Activated CD4-positive, alpha-beta memory T cell treated with anti-CD3 and anti-CD28 coated beads, Interleukin-2, amount 10 ng/mL, durations not matched to agents 7 days and 5 days (primary cell): ENCODE data around the gene SUPT3H. TPM values are rescaled to one million over a fixed set of nuclear protein-coding genes. Genes with fewer than 3 reads are reported as not detected.

Source experiments
- CTCF ChIA-PET: fragments of 350-600 bp; sonication (Branson Sonifier 250); formaldehyde crosslinking; loops from one replicate; lab custom pipeline; 2021; ENCODE audit warnings: antibody characterized with exemption, inconsistent platforms; lab: Charles Lee
- POLR2A ChIA-PET: fragments of 350-600 bp; sonication (Branson Sonifier 250); formaldehyde crosslinking; loops from one replicate; lab custom pipeline; 2021; ENCODE audit warnings: antibody characterized with exemption; lab: Charles Lee
- DNase-seq: peaks from one replicate; pipeline ENCODE4 v3.0.0-alpha.2; 2020
- H3K27ac Mint-ChIP-seq: one replicate; pipeline ENCODE4 v1.8.0; 2021; ENCODE audit warnings: mild to moderate bottlenecking, mixed read lengths
- H3K27me3 Mint-ChIP-seq: one replicate; pipeline ENCODE4 v1.8.0; 2021; ENCODE audit warnings: mixed read lengths
- H3K36me3 Mint-ChIP-seq: one replicate; pipeline ENCODE4 v1.8.0; 2021; ENCODE audit warnings: low read depth, mixed read lengths
- H3K4me1 Mint-ChIP-seq: one replicate; pipeline ENCODE4 v1.8.0; 2021; ENCODE audit warnings: mixed read lengths
- H3K4me3 Mint-ChIP-seq: one replicate; pipeline ENCODE4 v1.8.0; 2021; ENCODE audit warnings: mild to moderate bottlenecking, mixed read lengths
- H3K9me3 Mint-ChIP-seq: one replicate; pipeline ENCODE4 v1.8.0; 2021; ENCODE audit warnings: mixed read lengths
- total RNA-seq, 2 experiments: library from RNA; stranded (reverse); gene quantifications; one replicate each; pipeline ENCODE4 v1.2.3, GENCODE V29; 2021

Gene SUPT3H
- total RNA-seq, 2 experiments from 2014 or later: 7.4 to 9.7 TPM

- Mint-ChIP-seq H3K27ac (no peak overlapping the region), H3K4me1 (no peaks in the 10 kb centered on the region), H3K27me3 (no peaks in the 10 kb centered on the region), H3K9me3 (peaks cover 24% of the 10 kb centered on the region), H3K4me3 (no peak overlapping the region), H3K36me3 (peaks cover 21% of the 10 kb centered on the region)
- CTCF ChIA-PET: no interaction called here
- DNase-seq: no peak
- POLR2A ChIA-PET: no interaction called here
These were observed 241.2 kb downstream of the SUPT3H start for GRCh38 chr6:45136495-45136894.

GRCh38 chr6:45132658-45133294, 245.0 kb downstream of the SUPT3H start:
- Mint-ChIP-seq H3K36me3 (peaks cover 13% of the 10 kb centered on the region), H3K27me3 (no peaks in the 10 kb centered on the region), H3K4me1 (no peaks in the 10 kb centered on the region), H3K4me3 (no peak overlapping the region), H3K9me3 (peaks cover 18% of the 10 kb centered on the region), H3K27ac (no peak overlapping the region)
- POLR2A ChIA-PET: no interaction called here
- CTCF ChIA-PET: no interaction called here
- no peak for DNase-seq

- ChIA-PET POLR2A (no interaction called here), CTCF (no interaction called here)
- DNase-seq: no peak
- Mint-ChIP-seq H3K4me3 (no peak overlapping the region), H3K27ac (no peak overlapping the region), H3K9me3 (peaks cover 16% of the 10 kb centered on the region), H3K4me1 (no peaks in the 10 kb centered on the region), H3K36me3 (peaks cover 13% of the 10 kb centered on the region), H3K27me3 (no peaks in the 10 kb centered on the region)
These were observed 245.7 kb downstream of the SUPT3H start for GRCh38 chr6:45132059-45132458.

- Mint-ChIP-seq H3K4me1 (no peaks in the 10 kb centered on the region), H3K9me3 (no peaks in the 10 kb centered on the region), H3K27me3 (no peaks in the 10 kb centered on the region), H3K4me3 (no peak overlapping the region), H3K36me3 (no peaks in the 10 kb centered on the region), H3K27ac (no peak overlapping the region)
- POLR2A ChIA-PET: no interaction called here
- CTCF ChIA-PET: interaction anchor here (0.6 kb wide), 1 partner anchor 25 kb away, joined by 3 read pairs; no protein-coding TSS in a partner anchor
- no peak for DNase-seq
These were observed 248.7 kb downstream of the SUPT3H start for GRCh38 chr6:45129051-45129450.

- H3K4me3 Mint-ChIP-seq: no peak overlapping the region
- H3K9me3 Mint-ChIP-seq: no peaks in the 10 kb centered on the region
- no peaks in the 10 kb centered on the region for H3K27me3 Mint-ChIP-seq
- no peaks in the 10 kb centered on the region for H3K4me1 Mint-ChIP-seq
- DNase-seq: no peak
- H3K36me3 Mint-ChIP-seq: no peaks in the 10 kb centered on the region
- H3K27ac Mint-ChIP-seq: no peak overlapping the region
- POLR2A ChIA-PET: no interaction called here
- CTCF ChIA-PET: no interaction called here
These were observed 250.5 kb downstream of the SUPT3H start for GRCh38 chr6:45127185-45127584.

- no peaks in the 10 kb centered on the region for H3K4me1 Mint-ChIP-seq
- DNase-seq: no peak
- CTCF ChIA-PET: no interaction called here
- H3K9me3 Mint-ChIP-seq: no peaks in the 10 kb centered on the region
- no peaks in the 10 kb centered on the region for H3K36me3 Mint-ChIP-seq
- no peak overlapping the region for H3K27ac Mint-ChIP-seq
- H3K4me3 Mint-ChIP-seq: no peak overlapping the region
- H3K27me3 Mint-ChIP-seq: no peaks in the 10 kb centered on the region
- POLR2A ChIA-PET: no interaction called here
These were observed 251.7 kb downstream of the SUPT3H start for GRCh38 chr6:45126033-45126432.

GRCh38 chr6:45123023-45123422, 254.7 kb downstream of the SUPT3H start:
- Mint-ChIP-seq H3K27me3 (no peaks in the 10 kb centered on the region), H3K9me3 (no peaks in the 10 kb centered on the region), H3K4me1 (no peaks in the 10 kb centered on the region), H3K27ac (no peak overlapping the region), H3K36me3 (no peaks in the 10 kb centered on the region), H3K4me3 (no peak overlapping the region)
- ChIA-PET POLR2A (no interaction called here), CTCF (no interaction called here)
- DNase-seq: no peak

- Mint-ChIP-seq H3K27ac (no peak overlapping the region), H3K4me1 (peaks cover 17% of the 10 kb centered on the region), H3K9me3 (no peaks in the 10 kb centered on the region), H3K4me3 (no peak overlapping the region), H3K27me3 (no peaks in the 10 kb centered on the region), H3K36me3 (peaks cover 3% of the 10 kb centered on the region)
- DNase-seq: no peak
- ChIA-PET POLR2A (no interaction called here), CTCF (no interaction called here)
These were observed 259.0 kb downstream of the SUPT3H start for GRCh38 chr6:45118754-45119153.

GRCh38 chr6:45116714-45117410, 260.9 kb downstream of the SUPT3H start:
- peak overlapping the region; percentile 7 for H3K27ac Mint-ChIP-seq

GRCh38 chr6:45115696-45116095, 262.0 kb downstream of the SUPT3H start:
- peaks cover 17% of the 10 kb centered on the region for H3K4me1 Mint-ChIP-seq
- no peaks in the 10 kb centered on the region for H3K9me3 Mint-ChIP-seq
- ChIA-PET CTCF (no interaction called here), POLR2A (no interaction called here)
- no peak overlapping the region for H3K4me3 Mint-ChIP-seq
- H3K27me3 Mint-ChIP-seq: no peaks in the 10 kb centered on the region
- H3K36me3 Mint-ChIP-seq: peaks cover 3% of the 10 kb centered on the region
- H3K27ac Mint-ChIP-seq: no peak overlapping the region
- DNase-seq: no peak

More at GRCh38 chr6:45116714-45117410, 260.9 kb downstream of the SUPT3H start:
- peaks cover 17% of the 10 kb centered on the region for H3K4me1 Mint-ChIP-seq
- H3K27me3 Mint-ChIP-seq: no peaks in the 10 kb centered on the region
- H3K36me3 Mint-ChIP-seq: peaks cover 3% of the 10 kb centered on the region
- no peak overlapping the region for H3K4me3 Mint-ChIP-seq
- ChIA-PET POLR2A (no interaction called here), CTCF (no interaction called here)
- no peak for DNase-seq
- no peaks in the 10 kb centered on the region for H3K9me3 Mint-ChIP-seq

GRCh38 chr6:45112711-45113110, 265.0 kb downstream of the SUPT3H start:
- Mint-ChIP-seq H3K4me1 (peaks cover 21% of the 10 kb centered on the region), H3K27me3 (no peaks in the 10 kb centered on the region), H3K4me3 (no peak overlapping the region), H3K36me3 (peaks cover 3% of the 10 kb centered on the region), H3K27ac (no peak overlapping the region), H3K9me3 (no peaks in the 10 kb centered on the region)
- ChIA-PET POLR2A (no interaction called here), CTCF (no interaction called here)
- no peak for DNase-seq

GRCh38 chr6:45109551-45109950, 268.2 kb downstream of the SUPT3H start:
- Mint-ChIP-seq H3K27me3 (no peaks in the 10 kb centered on the region), H3K27ac (no peak overlapping the region), H3K4me1 (peaks cover 5% of the 10 kb centered on the region), H3K36me3 (no peaks in the 10 kb centered on the region), H3K4me3 (no peak overlapping the region), H3K9me3 (no peaks in the 10 kb centered on the region)
- ChIA-PET CTCF (no interaction called here), POLR2A (no interaction called here)
- no peak for DNase-seq

- ChIA-PET CTCF (no interaction called here), POLR2A (no interaction called here)
- Mint-ChIP-seq H3K4me1 (peaks cover 5% of the 10 kb centered on the region), H3K27ac (no peak overlapping the region), H3K36me3 (no peaks in the 10 kb centered on the region), H3K27me3 (no peaks in the 10 kb centered on the region), H3K4me3 (no peak overlapping the region), H3K9me3 (no peaks in the 10 kb centered on the region)
- DNase-seq: no peak
These were observed 272.4 kb downstream of the SUPT3H start for GRCh38 chr6:45105170-45105820.
